HG02678 (cell line): ENCODE data around the gene HMGB1.

Source experiments
- ATAC-seq: cut with Tn5 transposase; IDR thresholded peaks from one replicate; pipeline ENCODE4 v1.9.1; 2021; ENCODE audit warnings: mild to moderate bottlenecking, moderate library complexity; ENCODE audit not compliant: unreplicated experiment

HMGB1 gene

DNA sequence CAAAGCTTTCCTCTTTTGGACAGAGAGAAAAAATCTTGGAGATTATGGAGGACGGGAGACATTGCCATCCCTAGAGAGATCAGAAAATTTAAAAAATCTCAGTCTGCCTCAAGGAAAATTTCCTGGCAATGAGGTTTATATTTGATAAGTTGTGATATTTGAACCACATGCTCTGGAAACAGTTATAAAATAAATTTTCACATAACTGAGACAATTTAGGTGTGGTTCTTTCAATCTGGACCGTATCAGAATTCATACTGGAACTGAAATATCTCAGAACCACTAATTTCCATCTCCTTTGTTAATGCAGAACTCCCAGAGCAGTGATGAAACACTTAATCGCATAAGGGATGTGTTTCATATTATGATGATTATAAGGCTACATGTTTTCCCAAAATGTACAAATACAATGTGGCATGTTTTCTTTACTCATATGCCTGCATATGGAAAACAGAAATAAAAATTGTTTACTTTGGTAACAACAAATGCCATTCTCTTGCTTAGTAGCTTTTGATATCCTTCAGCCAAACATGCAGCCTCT, 29.8 kb downstream of the HMGB1 start:
- no peak for ATAC-seq

DNA sequence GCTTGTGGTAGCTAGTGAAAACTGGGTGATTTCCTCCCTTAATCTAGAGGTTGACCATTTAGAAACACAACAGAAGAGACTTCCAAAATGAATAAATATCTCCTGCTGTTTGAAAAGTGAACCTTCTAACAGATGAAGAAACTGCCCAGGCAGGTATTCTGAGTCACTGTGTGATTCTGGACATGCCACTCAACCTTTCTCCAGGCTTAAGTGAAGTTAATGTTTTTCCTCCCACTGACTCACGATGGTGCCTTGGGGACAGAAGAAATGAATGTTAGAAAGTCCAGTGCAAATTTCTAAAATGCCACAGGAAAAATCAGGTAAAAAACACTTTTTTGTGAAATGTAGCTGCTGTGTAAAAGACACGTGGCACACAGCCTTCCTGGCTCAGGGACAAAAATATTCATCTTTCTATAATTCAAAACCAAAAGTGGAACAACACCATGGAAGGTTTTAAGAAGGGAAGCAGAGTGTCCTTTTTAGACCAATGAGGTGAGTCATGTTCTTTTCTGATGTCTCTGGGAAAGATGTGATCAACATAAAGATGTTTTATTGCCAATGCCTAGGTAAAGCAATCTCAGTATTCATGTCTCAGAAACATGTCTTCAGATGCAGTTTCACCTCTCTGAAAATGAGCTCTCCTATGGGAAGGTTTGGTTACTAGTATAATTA, 34.3 kb downstream of the HMGB1 start:
- no peak for ATAC-seq

DNA sequence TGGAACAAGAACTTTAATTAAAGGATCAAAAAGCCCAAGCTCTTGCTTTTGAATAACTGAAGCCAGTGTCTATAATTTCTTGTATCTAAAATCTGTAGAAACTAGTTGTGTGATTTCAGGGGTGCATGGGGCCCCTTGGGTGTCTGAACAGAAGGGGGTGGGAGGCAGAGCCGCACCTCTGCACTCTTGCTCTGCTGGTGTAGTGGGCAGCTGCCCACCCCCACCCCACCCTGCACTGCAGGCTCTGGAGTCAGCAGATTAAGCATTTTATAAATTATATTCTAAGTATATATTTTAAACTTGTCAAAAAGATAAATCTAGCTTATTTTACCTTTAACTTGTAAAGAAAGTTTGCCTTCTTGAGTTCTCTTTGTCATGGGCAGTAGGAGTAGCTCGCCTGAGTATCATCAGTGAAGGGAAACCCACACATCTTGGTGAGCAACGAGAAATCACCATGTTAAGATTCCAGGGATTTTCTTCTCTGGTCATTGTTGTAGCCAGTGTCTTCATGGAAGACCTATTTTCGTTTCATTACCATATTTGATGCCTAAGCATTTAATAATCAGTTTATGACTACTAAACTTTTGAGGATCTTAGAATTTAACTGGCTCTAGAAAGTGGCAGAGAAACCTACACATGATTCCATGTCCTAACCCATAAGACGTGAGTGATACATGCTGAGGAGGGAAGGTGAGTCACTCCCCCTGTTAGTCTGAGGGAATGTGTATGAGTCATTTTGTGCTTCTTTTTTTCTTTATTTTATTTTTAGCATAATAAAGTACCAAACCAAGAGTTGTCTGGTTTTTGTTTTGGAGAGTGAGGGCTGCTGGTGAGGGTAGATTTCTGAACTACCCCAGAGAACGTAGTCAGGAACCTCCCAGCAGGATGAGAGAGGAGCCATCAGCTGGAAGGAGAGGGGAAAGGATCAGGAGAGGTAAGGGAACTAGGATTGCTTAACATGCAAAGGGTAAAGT, 35.7 kb downstream of the HMGB1 start:
- peak; percentile 55 for ATAC-seq

DNA sequence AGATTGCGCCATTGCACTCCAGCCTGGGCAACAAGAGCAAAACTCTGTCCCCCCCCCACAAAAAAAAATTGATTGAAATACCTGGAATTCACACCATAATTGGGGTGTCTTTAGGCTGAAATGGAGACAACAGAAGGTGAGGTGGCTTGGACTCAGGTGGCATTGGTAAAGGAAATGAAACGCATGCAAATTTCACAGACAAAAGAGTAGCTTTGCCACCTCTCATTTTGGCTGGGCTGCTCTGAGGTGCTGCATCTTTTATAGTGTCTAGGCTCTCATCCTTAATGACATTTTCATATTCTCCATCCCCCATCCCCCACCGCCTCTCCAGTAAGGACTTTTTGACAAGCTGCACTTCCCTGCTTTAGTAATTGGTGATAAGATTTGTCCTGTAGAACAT, 36.5 kb downstream of the HMGB1 start:
- ATAC-seq, result no peak

DNA sequence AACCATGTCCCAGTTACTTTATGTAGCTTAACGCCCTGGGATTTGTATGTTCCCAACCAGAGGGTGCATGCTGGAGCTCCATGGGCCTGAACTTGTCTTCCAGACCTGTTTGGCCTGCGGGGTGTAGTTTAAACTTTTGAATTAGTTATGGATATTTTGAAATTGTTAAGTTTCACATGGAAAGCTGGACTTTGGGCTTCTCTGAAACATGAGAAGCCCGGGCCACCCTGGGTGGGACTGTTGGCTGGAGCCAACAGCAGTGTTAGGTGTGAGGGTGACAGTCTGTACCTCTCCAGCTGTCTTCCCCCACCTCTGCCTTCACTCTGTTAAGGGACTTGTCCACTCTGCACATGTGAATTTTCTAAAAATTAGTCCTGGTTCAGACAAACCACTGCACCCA, 41.8 kb downstream of the HMGB1 start:
- ATAC-seq, result no peak

DNA sequence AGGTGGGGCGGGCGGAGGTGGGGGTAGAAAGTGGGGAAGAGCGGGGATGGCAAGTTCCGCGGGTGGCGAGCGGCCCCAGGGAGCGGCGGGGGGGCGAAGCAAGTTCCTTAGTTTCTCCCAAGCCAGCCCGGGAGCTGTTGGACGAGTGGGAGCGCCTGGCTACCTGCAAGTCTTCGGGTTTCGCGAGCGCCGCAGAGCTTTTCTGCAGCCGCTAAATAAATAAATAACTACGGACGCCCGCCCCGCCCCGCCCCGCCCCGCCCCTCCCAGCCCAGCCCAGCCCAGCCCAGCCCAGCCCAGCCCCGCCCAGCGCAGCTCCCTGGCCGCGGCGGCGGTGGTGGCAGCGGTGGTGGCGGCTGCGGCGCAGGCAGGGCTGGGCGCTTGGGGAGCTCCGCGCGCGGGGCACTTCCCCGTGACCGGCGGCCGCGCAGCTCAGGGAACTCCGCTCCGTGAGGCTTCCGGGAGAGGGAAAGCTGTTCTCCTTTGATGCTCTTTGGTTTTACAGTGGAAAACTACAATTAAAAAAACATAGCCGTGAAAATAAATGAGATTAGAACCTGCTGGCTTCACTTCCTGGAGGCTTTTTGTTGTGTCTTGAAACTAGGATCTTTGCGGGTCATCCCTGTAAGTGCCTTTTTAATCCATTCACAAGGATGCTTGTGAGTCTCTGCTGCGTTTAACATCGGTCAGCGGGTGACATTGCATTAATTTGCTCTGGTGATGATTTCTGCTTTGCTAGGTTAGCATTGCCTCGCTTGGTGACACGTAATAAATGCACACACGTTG, 43.5 kb downstream of the HMGB1 start, which contains the start of gene UBE2L5:
Gene UBE2L5 (plus strand): TSS at position 440 of the 786 bp plus-strand sequence. CDS start 5,498 bp downstream, outside the sequence.
- peak; percentile 75 for ATAC-seq

DNA sequence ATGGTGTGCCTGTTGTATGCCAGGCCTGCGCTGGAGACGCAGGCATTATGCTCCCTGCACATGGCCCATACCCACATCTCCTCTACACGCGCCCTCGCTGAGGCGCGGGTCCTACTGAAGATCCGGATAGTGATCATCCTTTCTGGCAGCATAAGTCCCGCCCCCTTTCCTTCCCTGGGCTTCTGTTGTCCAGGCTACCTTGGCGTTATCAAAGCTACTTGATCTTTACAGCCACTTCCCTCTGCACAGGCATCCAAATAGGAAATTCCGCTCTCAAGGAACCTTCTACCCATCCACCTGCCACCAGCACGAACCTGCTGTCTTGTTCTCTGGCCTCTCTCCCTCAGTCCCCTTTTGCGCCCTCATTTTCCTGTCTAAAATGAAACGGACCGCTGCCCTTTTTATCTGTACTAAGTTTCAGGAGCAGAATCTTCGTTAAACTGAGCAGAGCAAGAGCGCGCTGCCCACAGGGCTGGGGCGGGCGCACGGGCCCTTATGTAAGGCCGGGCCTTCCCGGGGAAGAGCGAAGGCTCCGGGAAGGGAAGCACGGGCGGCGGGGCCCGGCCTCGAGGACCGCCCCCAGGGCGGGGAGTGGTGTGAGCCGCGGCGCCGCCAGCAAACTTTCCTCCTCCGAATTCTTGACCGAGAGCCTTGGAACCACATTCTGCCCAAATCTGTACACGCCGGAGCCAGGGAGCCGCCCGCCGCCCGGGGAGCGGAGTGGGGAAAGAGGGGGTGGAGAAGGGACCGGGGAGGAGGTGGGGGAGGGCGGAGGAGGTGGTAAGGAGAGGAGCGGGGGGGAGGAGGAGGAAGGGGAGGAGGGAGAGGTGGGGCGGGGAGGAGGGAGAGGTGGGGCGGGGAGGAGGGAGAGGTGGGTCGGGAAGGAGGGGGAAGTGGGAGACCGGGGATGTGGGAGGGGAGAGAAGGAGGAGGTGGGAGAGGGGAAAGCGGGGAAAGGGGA, 44.4 kb downstream of the HMGB1 start:
- ATAC-seq, result peak; percentile 48

DNA sequence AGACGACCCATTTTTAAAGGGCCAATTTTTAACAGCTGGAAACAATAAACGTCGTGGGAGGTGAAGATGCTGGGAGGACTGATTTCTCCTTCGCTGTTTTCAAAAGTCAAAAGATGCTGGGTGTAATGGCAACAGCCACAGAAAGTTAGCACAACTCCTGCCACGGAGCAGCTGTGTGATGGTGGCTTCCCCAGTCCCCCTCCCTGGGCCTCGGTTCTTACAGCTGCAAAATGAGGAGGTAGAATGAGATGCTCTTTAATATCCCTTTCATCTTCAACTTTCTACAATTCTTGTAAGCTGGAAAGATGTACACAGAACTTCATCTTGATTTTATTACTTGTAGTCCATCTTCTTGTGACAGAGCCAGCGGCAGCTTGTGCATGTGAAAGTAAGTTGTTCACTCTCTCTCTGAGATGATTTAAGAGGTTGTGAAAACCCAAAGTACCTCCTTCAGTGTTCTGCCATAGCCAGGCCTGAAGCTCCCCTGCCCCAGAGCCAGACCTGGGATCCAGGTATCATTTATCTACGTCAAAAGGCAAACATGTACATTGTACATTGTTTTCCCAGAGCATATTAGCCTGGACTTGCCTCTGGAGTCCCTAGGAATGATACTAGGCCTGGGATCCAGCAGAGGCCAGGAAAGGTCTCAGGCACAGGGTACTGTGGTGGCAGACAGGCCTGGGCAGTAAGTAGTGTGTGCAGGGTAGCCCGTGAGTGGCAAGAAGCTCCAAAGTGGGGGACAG, 46.8 kb downstream of the HMGB1 start:
- no peak for ATAC-seq

DNA sequence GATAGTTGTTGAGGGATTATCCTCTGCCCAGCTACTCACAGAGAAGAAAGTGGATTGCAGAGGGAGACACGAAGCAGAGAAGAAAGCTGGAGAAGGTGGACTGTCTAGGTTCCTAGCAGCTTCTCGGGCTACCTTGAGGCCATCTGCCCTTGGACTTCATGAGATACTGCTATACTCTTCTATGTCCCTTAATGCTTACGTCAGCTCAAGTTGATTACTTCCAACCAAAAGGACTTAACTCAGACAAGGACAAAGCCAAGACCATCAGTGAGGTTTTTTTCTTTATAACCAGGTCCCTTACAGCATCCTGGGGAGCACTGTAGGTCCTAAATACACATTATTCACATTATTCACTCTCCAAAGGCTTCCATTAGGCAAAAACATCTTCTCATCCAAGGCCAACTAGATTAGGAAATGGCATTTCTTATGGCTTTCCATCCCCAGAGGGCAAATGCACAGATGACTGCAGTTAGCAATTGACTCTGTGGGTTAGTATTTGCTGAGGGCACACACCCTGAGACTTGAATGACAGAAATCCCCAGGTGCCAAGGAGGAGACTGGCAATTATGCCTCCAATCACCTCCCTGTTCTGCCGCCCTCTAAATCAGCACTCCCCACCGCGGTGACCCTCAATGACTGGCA, 47.5 kb downstream of the HMGB1 start:
- no peak for ATAC-seq

DNA sequence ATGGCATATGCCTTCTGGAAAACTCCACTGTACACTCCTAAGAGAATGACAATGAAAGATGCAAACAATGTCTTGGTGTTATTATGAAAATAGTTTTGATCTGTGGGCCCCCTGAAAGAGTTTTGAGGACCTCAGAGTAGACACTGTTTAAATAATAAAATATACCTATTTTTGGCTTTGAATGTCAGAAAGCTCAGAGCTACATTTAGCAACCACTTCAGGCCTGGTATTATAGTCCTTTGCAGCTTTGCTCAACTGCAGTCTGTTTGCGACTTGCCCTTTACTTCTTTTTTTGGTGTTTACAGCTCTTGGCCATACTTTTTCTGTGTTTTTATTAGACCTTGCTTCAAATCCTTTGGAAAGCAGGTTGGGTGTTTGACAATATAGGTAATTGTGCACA, 49.3 kb downstream of the HMGB1 start:
- no peak for ATAC-seq

DNA sequence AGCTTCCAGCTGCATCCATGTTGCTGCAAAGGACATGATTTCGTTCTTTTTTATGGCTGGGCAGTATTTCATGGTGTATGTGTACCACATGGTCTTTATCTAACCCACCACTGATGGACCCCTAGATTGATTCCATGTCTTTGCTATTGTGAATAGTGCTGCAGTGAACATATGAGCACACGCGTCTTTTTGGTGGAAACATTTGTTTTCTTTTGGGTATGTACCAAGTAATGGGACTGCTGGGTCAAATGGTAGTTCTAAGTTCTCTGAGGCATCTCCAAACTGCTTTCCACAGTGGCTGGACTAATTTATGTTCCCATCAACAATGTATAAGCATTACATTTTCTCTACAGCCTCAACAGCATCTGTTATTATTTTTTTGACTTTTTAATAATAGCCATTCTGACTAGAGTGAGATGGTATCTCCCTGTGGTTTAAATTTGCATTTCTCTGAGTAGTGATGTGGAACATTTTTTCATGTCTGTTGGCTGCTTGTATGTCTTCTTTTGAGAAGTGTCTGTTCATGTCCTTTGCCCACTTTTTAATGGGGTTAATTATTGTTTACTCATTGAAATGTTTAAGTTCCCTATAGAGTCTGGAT, 50.2 kb downstream of the HMGB1 start:
- ATAC-seq, result peak; percentile 86

DNA sequence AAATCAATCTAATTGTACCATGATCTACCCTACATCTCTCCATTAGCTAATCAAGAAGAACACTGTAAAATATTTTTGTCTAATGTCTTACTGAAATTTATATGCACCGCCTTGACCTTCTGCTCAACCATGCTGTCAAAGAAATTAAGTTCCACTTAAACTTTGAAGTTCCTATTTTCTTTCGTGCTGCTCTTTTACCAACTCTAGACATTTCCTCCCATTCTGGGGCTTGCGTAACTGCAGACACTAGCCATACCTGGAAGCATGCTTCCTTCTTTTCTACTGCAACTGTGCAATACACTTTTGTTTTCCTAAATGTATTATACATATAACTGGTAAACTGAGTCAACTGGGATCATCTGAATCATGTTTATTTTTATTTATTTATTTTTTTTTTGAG, 51.9 kb downstream of the HMGB1 start:
- no peak for ATAC-seq

DNA sequence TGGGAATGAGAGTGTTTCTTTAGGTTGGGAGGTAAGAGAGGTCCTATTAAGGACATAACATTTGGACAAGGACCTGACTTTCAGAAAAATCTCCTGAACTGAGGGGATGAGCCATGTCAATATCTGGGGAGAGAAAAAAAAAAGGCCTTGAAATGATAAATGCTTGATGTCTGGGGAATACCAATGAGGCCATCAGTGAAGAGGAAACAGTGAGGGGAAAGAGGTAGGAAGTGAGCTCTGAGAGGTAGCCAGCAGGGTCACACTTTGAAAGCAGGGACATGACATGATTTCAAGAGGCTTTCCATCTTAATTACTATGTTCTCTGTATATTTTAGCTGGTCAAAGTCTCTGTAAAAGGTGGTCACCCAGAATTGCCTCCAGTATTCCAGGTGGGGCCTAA, 53.4 kb downstream of the HMGB1 start:
- ATAC-seq, result no peak

DNA sequence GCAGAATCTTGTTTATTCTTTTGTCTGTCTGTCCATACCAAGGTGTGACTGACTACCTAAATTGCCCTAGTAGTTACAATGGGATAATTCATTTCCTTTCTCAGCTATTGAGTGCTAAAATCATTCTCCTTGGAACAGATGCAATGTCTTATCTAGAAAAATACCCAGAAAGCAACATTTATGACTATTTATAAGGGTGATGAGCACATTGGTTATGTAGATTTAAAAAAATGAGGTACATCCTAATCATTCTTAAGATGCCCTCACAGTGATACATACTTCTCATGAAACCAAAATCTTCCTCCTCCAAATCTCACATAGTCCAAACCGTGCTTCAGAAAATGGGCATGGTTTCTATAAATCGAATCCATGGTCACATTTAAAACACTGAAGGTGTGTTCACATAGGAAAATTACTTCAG, 55.0 kb downstream of the HMGB1 start:
- ATAC-seq, result no peak

DNA sequence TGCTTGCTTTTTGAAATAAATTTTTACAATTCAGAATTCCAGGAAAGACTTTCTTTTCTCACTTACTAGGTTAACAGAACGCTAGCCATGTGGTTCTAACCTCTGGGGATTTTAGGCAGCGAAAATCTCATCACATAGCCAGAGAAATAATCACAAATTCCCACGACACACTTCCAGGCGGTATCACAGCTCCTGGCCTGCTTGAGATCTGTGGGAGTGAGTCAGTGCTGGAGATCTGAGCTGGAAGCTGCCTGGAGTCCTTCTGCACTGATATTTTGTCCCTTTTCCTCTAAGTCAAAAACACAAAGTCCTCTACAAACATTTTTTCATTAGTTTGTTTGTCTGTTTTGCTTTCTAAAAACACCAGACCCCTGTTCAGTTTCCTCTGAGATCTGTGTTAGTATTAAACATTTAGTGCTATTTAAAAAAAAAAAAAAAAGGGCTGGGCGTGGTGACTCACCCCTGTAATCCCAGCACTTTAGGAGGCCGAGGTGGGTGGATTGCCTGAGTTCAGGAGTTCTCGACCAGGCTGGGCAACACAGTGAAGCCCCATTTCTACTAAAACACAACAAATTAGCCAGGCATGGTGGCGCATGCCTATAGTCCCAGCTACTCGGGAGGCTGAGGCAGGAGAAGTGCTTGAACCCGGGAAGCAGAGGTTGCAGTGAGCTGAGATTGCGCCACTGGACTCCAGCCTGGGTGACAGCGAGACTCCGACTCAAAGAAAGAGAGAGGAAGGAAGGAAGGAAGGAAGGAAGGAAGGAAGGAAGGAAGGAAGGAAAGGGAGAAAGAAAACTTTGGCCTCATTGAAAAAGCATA, 55.6 kb downstream of the HMGB1 start:
- no peak for ATAC-seq

DNA sequence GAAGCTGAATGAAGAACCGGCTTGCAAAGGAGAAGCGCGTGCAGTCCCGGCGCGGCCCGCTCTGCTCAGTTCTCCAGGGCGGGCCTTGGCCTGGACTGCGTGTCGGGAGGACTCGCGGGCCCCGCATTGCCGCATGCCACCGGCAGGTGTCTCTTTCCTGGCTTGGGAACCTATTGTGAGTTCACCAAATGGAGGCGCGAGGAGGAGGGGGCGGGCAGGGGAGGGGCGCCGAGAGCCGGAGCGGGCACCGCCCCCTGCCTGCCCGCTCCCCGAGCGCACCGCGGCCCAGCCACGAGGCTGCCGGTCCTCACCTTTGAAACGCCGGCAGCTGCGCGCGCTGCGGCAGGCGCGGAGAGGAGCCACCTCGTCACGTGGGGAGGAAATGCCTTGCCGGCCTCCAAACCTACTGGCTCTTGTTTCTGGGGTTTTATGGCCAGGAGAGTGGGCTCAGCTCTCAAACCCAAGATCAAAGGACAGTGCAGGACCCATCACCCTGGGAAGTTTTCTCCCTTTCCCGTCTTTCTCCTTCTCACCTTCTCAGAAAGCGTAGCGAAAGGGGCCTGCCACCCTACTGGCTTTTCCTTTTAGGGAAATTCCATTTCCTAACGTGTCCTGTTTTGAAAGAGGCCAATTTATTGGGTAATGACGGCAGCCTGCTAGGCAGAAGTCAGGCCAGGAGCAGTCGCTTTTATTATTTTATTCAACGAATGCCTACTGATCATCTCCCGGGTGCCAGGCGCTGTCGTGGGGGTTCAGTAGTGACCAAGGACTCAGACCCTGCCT, 57.2 kb downstream of the HMGB1 start:
- ATAC-seq, result peak; percentile 88
